ENCODE measurements around the gene TFF1. TPM values are rescaled to one million over a fixed set of nuclear protein-coding genes. Genes with fewer than 3 reads are reported as not detected.
A peak's percentile ranks its signal among the peaks of the same experiment; 100 is the strongest.

Gene TFF1
- total RNA-seq, 1 donor from 2014 or later, result 241 TPM

DNA sequence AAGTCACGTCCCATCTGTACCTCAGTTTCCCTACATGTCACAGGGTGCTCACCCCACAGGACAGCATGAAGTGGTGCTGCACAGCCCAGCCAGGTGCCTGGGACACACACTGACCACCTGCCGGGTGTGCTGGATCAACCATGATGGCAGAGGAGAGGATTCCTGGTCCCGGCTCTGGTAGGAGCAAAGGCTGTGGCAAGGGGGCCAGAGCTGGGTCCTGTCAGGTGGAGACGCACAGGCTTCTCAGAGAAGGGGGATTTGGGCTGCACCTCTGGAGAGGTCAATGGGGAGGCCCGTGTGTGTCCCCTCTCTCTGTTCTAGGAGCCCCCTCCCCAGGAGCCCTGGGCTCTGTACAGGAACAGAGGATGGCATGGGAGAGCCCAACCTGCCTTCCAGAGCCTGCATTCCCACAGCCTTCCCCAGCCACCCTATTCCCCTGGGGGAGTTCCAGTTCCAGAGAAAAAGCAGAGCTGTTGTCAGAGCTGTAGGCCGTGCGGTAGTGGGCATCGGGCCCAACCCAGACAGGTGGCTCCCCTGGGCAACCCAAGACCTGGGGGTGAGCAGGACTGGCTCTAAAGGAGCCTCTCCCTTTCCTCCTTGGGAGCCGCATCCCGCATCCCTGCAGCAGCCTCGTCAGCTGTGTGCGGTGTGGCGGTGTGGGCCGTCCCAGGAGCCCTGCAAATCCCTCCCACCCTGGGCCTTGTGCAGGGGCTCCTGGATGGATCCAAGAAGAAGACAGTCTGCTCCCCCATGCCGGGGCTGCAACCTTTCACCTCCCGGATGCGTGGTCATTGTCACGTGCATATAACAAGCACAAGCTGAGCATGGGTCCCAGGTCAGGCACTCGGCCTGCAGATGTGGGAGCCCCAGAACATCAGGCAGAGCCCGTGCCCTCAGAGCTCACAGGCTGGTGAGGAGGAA is 48.2 kb downstream of the TFF1 start:
- DNase-seq (ENCODE audit: low spot score), result no peak

- DNase-seq (ENCODE audit: low spot score), result no peak
Measured at GRCh38 chr21:42317341-42317741, 49.0 kb downstream of the TFF1 start.

DNA sequence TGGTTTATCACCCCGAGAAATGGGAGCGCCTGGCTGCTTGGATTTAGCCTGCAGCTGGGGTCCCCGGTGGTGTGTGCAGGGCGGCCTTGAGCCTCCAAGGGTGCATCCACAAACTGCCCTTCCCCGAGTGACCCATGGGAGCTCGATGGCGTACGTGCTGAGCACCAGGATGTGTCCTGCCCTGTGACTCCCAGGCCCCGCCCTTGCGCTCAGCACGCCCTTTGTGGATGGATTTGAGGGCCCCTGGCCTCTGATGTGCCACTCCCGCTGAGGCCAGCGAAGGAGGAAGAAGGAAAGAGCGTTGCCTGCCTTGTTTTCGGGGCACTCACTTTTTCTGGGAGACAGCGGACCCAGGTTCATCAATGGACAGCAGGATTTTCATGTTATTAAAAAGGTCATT is 49.4 kb downstream of the TFF1 start:
- DNase-seq (ENCODE audit: low spot score), result peak; percentile 51

GRCh38 chr21:42315296-42315891 is 50.9 kb downstream of the TFF1 start, which contains the start of gene TFF3:
Gene TFF3 (minus strand): TSS chr21:42315409. CDS start chr21:42315374, 35 bp downstream.
- DNase-seq (ENCODE audit: low spot score), result peak; percentile 75

- DNase-seq (ENCODE audit: low spot score), result peak; percentile 58
Measured at GRCh38 chr21:42314616-42315295, 51.6 kb downstream of the TFF1 start.

DNA sequence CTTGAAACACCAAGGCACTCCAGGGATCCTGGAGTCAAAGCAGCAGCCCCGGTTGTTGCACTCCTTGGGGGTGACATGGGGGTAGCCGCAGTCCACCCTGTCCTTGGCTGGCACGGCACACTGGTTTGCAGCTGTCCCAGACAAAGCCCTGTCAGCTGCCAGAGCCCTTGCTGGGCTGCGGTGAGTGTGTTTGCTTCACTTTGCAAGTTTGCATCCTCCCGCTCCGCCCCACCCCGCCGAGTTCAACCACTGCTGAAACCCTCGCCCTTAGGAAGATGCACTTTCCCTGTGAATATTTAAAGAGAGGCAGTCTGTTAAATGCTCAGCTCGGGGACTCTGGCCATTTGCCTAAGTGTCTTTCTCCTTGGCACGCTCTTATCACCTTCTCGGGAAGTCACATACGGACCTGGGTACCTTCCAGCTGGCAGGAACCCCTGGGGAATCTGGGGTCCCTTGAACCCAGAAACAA is 52.8 kb downstream of the TFF1 start:
- DNase-seq (ENCODE audit: low spot score), result peak; percentile 82

- no peak for DNase-seq (ENCODE audit: low spot score)
Measured at GRCh38 chr21:42312626-42313104, 53.7 kb downstream of the TFF1 start.

Other genes starting within 250 kb of the TFF1 start
- 19.5 TPM for gene ABCG1, start 147.4 kb downstream of the TFF1 start, total RNA-seq
- gene TFF3, start 51.1 kb downstream of the TFF1 start, total RNA-seq, result 1,342 TPM
- gene TFF2, start 15.5 kb downstream of the TFF1 start, total RNA-seq, result 115 TPM
- 10.5 TPM for gene TMPRSS3, start 29.5 kb upstream of the TFF1 start, total RNA-seq
- gene UBASH3A, start 37.4 kb upstream of the TFF1 start, total RNA-seq, result 2.0 TPM
- gene RSPH1, start 129.7 kb upstream of the TFF1 start, total RNA-seq, result 5.6 TPM
- gene SLC37A1, start 147.3 kb upstream of the TFF1 start, total RNA-seq, result 56.2 TPM